HepG2 (cell line): ENCODE data around the gene SLC22A12. TPM values are rescaled to one million over a fixed set of nuclear protein-coding genes. Genes with fewer than 3 reads are reported as not detected.

Experiments used
- ATF7 ChIP-seq, 2 experiments: fragments of 450-650 bp in 1 of 2; sonication (generic) in 1 of 2; formaldehyde crosslinking in 1 of 2; IDR thresholded peaks; 2 replicates each; pipeline versions ENCODE4 v1.4.0 to v1.6.1; 2016 to 2020; ENCODE audit warnings: antibody characterized with exemption in 1 of 2, mild to moderate bottlenecking in 1 of 2, missing genetic modification reagents in 1 of 2
- TERF1 ChIP-seq: sonication (generic); formaldehyde crosslinking; IDR thresholded peaks from 2 replicates; pipeline ENCODE4 v1.8.0; 2022; ENCODE audit warnings: mild to moderate bottlenecking, missing genetic modification reagents, moderate library complexity
- ZBED4 ChIP-seq: sonication (generic); formaldehyde crosslinking; IDR thresholded peaks from 2 replicates; pipeline ENCODE4 v1.4.0; 2020; ENCODE audit warnings: missing genetic modification reagents, borderline replicate concordance
- ZBTB39 ChIP-seq: sonication (generic); formaldehyde crosslinking; IDR thresholded peaks from 2 replicates; pipeline ENCODE4 v1.5.0; 2020; ENCODE audit warnings: missing genetic modification reagents
- ZNF652 ChIP-seq: IDR thresholded peaks from 2 replicates; pipeline ENCODE4 v1.6.1; 2016; ENCODE audit warnings: low read depth, borderline replicate concordance
- ZUFSP ChIP-seq: sonication (generic); formaldehyde crosslinking; IDR thresholded peaks from 2 replicates; pipeline ENCODE4 v1.9.0; 2021; ENCODE audit warnings: missing genetic modification reagents, mild to moderate bottlenecking, borderline replicate concordance
- polyA plus RNA-seq, 8 experiments: library from polyadenylated mRNA; depleted of rRNA in 3 of 8; stranded (reverse) in 7 of 8; unstranded in 1 of 8; fragments of >200 nt; fragmentation: Illumina TruSeq in 4 of 8; extraction: Trizol in 4 of 8; gene quantifications; 2 replicates each; pipeline versions ENCODE4 v1.2.1 to v1.2.3, GENCODE V29; 2011 to 2016; ENCODE audit warnings: low read depth in 4 of 8, missing spikeins in 1 of 8, mixed read lengths in 1 of 8; ENCODE audit not compliant: insufficient read depth in 1 of 8
- total RNA-seq, 5 experiments: library from RNA; depleted of rRNA; stranded (reverse); fragments of >200 nt; fragmentation: Illumina TruSeq; extraction: Trizol; gene quantifications; 2 replicates each; pipeline ENCODE4 v1.2.3, GENCODE V29; 2016; ENCODE audit warnings: low read depth in 1 of 5

The SLC22A12 gene
- total and polyA plus RNA-seq, 2 of the 13 experiments (the other 11 are each of a cell fraction or from before 2014, with no cell fraction given) = not detected

- TF ChIP-seq ZBED4 (CRISPR knock-in tag) = no peak
- TF ChIP-seq ZNF652 = no peak
- no peak for TF ChIP-seq ZBTB39 (CRISPR knock-in tag)
- TF ChIP-seq TERF1 (CRISPR knock-in tag) = no peak
- no peak for TF ChIP-seq ATF7 (IDR thresholded peaks at IDR 0.05)
- no peak for TF ChIP-seq ATF7 (CRISPR knock-in tag; IDR thresholded peaks at IDR 0.05)
- no peak for TF ChIP-seq ZUFSP (CRISPR knock-in tag)
These were observed 22.4 kb upstream of the SLC22A12 start (continued) for GRCh38 chr11:64568584-64569140.
